ENCODE data around the gene GINS2. TPM values are rescaled to one million over a fixed set of nuclear protein-coding genes. Genes with fewer than 3 reads are reported as not detected.

Gene GINS2
- total RNA-seq, 1 donor from 2014 or later: 1.1 TPM

DNA sequence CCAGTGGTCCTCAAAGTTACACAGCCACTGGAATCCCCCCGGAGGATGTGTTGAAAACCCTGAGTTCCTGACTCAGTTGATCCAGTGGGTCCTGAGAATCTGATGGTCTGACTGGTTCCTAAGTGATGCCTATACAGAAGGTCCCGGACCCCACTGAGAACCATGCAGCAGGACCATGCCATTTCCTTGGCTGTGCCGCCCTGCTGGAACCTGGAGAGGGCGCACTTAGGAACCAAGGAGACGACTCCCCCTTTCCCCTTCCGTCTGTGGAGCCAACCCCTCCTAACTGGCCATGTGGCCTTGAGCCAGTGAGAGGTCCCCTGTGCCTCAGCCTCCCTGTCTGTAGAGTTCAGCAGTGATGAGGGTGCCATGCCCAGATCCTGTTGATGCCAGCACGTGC lies 40.1 kb upstream of the GINS2 start:
- H3K36me3 ChIP-seq: no peaks in the 10 kb centered on the region
- no peak overlapping the region for H3K4me3 ChIP-seq
- H3K27ac ChIP-seq: no peak overlapping the region
- ATAC-seq: no peak
- DNase-seq: no peak
- no peaks in the 10 kb centered on the region for H3K4me1 ChIP-seq
- TF ChIP-seq, protein P1, sequence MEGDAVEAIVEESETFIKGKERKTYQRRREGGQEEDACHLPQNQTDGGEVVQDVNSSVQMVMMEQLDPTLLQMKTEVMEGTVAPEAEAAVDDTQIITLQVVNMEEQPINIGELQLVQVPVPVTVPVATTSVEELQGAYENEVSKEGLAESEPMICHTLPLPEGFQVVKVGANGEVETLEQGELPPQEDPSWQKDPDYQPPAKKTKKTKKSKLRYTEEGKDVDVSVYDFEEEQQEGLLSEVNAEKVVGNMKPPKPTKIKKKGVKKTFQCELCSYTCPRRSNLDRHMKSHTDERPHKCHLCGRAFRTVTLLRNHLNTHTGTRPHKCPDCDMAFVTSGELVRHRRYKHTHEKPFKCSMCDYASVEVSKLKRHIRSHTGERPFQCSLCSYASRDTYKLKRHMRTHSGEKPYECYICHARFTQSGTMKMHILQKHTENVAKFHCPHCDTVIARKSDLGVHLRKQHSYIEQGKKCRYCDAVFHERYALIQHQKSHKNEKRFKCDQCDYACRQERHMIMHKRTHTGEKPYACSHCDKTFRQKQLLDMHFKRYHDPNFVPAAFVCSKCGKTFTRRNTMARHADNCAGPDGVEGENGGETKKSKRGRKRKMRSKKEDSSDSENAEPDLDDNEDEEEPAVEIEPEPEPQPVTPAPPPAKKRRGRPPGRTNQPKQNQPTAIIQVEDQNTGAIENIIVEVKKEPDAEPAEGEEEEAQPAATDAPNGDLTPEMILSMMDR (IDR thresholded peaks at IDR 0.05): no peak
- H3K9me3 ChIP-seq: no peaks in the 10 kb centered on the region
- intact Hi-C loops (cut with DNase I): no loop called here
- H3K27me3 ChIP-seq (ENCODE audit: low read depth): no peaks in the 10 kb centered on the region

DNA sequence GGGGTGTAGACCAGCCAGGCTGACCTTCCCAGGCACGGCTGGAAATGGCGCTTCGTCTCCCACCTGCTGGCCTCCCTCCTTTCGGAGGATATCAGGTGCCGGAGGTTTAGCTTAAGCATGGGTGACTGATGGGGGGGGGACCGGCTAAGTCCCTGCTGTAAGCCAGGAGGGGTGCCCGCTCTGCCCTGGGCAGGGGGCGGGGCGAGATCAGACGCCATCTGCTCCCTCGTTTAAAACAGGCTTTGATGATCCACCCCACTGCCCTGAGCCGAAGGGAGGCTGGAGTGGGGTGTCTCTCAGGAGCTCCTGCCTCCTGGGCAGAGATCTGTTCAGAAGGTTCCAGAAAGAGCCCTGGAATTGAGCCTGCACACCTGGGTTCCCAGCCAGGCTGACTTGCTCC lies 36.2 kb upstream of the GINS2 start:
- no peaks in the 10 kb centered on the region for H3K36me3 ChIP-seq
- H3K4me3 ChIP-seq: no peak overlapping the region
- intact Hi-C loops (cut with DNase I): no loop called here
- no peak for ATAC-seq
- H3K4me1 ChIP-seq: no peaks in the 10 kb centered on the region
- no peak overlapping the region for H3K27ac ChIP-seq
- no peaks in the 10 kb centered on the region for H3K9me3 ChIP-seq
- no peak for DNase-seq
- TF ChIP-seq, protein P1 (IDR thresholded peaks at IDR 0.05): no peak
- H3K27me3 ChIP-seq (ENCODE audit: low read depth): no peaks in the 10 kb centered on the region

DNA sequence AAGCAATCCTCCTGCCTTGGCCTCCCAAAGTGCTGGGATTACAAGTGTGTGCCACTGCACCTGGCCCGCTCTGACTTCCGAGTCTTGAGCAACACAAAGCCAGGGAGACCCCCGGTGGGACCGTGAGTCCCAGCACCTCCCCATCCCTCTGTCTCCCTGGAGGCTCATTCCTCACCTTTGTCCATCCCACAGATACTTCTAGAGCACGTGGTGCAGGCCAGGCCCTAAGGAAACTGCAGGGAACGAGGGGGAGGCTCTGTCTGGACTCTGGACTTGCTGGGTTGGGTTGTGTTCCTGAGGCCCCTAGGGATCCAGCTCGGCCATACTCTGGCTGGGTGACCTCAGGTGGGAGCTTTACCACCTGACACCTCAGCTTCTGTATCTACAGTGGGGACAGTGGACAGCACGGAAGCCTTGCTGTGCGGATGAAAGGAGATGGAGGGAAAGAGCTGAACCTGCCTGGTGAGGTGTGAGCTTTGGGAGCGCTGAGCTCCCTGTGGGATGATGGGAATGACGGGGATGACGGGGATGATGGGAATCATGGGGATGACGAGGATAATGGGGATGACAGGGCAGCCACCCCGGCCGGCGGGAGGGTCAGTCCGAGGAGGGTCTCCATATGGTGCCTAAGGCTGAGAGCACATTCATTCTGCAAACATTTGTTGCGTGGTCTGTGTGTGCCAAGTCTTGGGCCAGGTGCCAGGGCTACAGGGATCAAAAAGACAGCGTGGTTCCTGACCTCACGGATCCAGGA lies 35.5 kb upstream of the GINS2 start:
- Histone ChIP-seq H3K27ac (no peak overlapping the region), H3K4me3 (no peak overlapping the region), H3K27me3 (ENCODE audit: low read depth) (no peaks in the 10 kb centered on the region), H3K4me1 (no peaks in the 10 kb centered on the region), H3K36me3 (no peaks in the 10 kb centered on the region), H3K9me3 (no peaks in the 10 kb centered on the region)
- ATAC-seq (no peak), DNase-seq (no peak)
- TF ChIP-seq, protein P1 (IDR thresholded peaks at IDR 0.05): no peak
- intact Hi-C loops (cut with DNase I): no loop called here

DNA sequence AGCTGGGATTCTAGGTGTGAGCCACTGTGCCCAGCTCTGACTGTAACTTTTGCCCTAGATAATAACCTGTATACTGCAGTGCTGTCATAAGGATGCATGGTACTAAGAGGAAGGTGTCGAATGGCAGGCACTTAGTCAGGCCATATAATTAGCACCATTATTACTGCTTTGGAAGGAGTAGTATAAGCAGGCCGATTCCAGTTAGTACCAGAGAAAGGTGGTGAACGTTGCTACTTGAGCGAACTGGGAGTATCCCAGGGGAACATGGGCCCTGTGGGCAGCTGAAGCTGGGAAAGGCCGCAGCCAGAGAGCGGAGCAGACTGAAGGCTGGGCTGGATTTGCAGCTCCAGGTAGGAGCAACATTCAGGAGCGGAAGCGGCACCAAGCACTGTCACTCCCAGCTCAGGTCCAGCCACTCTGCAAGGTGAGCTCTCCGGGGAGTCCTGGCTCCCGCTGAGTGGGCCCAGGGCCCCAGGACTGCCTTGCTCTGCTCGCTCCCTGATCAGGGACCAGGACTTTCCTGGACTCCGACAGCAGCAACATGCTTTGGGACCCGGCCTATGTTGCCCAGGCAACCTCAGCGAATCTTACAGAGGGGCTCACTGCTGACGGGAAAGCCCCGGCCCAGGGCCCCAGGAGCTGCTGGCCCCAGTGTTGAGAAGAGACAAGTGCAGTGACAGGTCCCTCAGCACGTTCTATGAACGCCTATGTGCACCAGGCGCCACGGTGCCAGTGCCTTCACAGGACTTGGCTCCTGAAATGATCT lies 33.6 kb upstream of the GINS2 start:
- Histone ChIP-seq H3K27ac (no peak overlapping the region), H3K4me1 (peaks cover 4% of the 10 kb centered on the region)
- TF ChIP-seq, protein P1 (IDR thresholded peaks at IDR 0.05): no peak

DNA sequence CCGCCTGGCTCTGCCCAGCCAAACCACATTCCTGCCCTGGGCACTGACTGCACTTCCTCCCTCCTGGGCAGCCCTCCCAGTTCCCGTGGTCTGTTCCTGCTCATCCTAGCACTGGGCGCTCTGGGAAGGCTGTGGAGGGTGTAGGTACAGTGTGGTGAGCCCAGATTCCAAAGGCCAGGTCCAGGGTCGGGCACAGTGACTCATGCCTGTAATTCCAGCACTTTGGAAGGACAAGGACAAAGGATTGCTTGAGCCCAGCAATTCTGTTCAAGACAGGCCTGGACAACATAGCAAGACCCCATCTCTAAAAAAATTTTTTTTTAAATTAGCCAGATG lies 31.5 kb upstream of the GINS2 start:
- Histone ChIP-seq H3K4me1 (peaks cover 10% of the 10 kb centered on the region), H3K27me3 (ENCODE audit: low read depth) (peaks cover 4% of the 10 kb centered on the region), H3K36me3 (no peaks in the 10 kb centered on the region), H3K9me3 (no peaks in the 10 kb centered on the region), H3K4me3 (no peak overlapping the region), H3K27ac (no peak overlapping the region)
- intact Hi-C loops (cut with DNase I): no loop called here
- TF ChIP-seq, protein P1 (IDR thresholded peaks at IDR 0.05): no peak
- ATAC-seq (peak; percentile 47 to 54), DNase-seq (no peak)

More for the DNA sequence above, 33.6 kb upstream of the GINS2 start:
- ATAC-seq (no peak), DNase-seq (no peak)
- Histone ChIP-seq H3K4me3 (no peak overlapping the region), H3K9me3 (no peaks in the 10 kb centered on the region), H3K36me3 (no peaks in the 10 kb centered on the region), H3K27me3 (ENCODE audit: low read depth) (no peaks in the 10 kb centered on the region)
- intact Hi-C loops (cut with DNase I): no loop called here

Measured in lower lobe of right lung (tissue), 2 donors.